ENCODE measurements around the gene DUSP1. TPM values are rescaled to one million over a fixed set of nuclear protein-coding genes. Genes with fewer than 3 reads are reported as not detected.
"Not testable (repeated sequence)": the region's sequence is repeated elsewhere in the genome, so short reads cannot be mapped to it uniquely, and the experiment has no call there.

Gene DUSP1, protein sequence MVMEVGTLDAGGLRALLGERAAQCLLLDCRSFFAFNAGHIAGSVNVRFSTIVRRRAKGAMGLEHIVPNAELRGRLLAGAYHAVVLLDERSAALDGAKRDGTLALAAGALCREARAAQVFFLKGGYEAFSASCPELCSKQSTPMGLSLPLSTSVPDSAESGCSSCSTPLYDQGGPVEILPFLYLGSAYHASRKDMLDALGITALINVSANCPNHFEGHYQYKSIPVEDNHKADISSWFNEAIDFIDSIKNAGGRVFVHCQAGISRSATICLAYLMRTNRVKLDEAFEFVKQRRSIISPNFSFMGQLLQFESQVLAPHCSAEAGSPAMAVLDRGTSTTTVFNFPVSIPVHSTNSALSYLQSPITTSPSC
- 705 TPM for polyA plus RNA-seq

DNA sequence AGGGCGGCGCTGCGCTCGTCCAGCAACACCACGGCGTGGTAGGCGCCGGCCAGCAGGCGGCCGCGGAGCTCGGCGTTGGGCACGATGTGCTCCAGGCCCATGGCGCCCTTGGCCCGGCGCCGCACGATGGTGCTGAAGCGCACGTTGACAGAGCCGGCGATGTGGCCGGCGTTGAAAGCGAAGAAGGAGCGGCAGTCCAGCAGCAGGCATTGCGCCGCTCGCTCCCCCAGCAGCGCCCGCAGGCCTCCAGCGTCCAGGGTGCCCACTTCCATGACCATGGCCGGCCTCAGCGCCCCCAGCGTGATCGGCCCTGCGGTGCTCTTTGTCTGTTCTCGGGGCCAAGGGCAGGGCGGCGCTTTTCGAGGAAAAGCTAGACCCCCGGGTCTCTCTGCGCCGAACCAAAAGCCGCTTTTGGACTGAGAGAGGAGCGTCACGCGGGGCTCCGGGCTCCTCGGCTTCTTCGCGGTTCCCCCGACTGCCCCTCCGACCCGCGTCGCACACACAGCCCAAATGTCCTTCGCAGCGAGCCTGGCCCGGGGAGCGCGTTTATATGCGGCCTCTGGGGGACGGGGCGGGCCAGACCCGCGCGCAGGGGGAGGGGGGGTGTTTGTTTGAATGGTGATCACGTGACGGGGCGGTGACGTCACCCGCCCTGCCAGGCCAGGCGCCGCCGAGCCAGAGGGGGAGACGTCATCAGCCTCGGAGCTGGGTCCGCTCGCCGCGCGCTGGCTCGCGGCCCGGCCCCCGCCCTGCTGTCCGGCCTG lies at the start of gene DUSP1:
TSS of gene DUSP1 (minus strand) at position 521 of the 764 bp plus-strand sequence. CDS start at position 278, 243 bp downstream.
- peaks cover 14% of the 10 kb centered on the region for H3K36me3 Mint-ChIP-seq
- H3K4me3 Mint-ChIP-seq, result peak within 1 kb of the TSS; percentile 87 to 98 (median 96)
- H3K27me3 Mint-ChIP-seq, result no peaks in the 10 kb centered on the region
- H3K9me3 Mint-ChIP-seq, result no peaks in the 10 kb centered on the region
- H3K4me1 Mint-ChIP-seq, result peaks cover 21 to 31% (median 24%) of the 10 kb centered on the region in 3 donors
- H3K27ac Mint-ChIP-seq, result peak within 1 kb of the TSS; percentile 100

DNA sequence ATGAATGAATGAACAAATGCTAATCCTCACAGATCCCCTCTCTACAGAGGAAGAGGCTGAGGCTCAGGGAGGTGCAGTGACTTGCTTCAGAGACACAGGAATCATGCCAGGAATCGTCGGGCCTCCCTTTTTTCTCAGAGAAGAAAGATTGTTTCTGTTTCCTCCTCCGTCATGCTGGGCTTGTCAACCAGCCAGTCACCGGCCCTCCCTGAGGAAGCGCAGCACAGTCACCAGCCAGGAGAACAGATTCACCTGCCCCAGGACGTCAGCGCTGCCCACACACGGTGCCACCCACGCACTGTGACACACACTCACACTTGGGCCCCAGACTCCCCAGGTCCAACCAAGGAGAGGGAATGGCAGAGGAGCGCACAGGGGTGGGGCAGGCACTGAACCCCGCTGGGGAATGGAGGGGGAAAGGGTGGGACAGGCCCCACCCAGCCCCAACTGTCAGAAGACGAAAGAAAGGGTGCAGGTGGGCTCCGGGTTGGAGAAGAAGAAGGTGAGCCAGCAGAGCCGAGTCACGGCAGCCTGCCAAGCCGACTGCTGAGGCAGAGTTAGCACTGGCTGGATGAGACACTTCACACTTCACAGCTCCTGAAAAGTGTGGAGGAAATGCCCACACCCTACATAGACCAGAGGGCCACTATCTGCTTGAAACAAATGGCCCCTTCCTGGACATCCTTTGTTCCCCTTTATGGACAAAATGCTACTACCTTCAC lies 49.2 kb upstream of the DUSP1 start:
- H3K4me1 Mint-ChIP-seq, result peaks cover 0 to 4% (median 2%) of the 10 kb centered on the region in 3 donors
- no peak overlapping the region for H3K27ac Mint-ChIP-seq

DNA sequence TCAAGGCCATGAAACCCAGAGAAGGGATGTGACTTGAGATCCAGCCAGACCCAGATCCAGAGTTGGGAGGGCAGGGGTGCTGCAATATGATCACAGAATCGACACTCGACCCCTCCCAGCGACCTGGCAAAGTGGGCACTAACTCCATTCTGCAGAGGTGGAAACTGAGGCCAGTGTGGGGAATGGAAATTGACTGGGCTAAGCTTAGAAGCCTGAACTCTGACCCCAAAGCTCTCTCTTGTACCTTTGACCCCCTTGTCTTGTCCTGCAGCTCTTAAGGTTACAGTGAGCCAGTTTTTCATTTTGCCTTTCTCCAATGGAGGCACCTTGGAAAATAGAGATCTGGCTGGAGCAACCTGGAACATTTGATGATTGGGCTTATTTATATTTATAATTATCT lies 48.6 kb upstream of the DUSP1 start:
- H3K9me3 Mint-ChIP-seq, result no peaks in the 10 kb centered on the region
- no peak overlapping the region for H3K4me3 Mint-ChIP-seq
- peaks cover 2% of the 10 kb centered on the region for H3K27me3 Mint-ChIP-seq
- no peak overlapping the region for H3K27ac Mint-ChIP-seq
- H3K36me3 Mint-ChIP-seq, result peaks cover 2% of the 10 kb centered on the region
- peaks cover 0 to 5% (median 4%) of the 10 kb centered on the region in 3 donors for H3K4me1 Mint-ChIP-seq

More for the DNA sequence above, 49.2 kb upstream of the DUSP1 start:
- Mint-ChIP-seq H3K4me3 (no peak overlapping the region), H3K9me3 (peaks cover 0 to 3% (median 1%) of the 10 kb centered on the region in 3 donors), H3K36me3 (peaks cover 2% of the 10 kb centered on the region), H3K27me3 (peaks cover 2% of the 10 kb centered on the region)

DNA sequence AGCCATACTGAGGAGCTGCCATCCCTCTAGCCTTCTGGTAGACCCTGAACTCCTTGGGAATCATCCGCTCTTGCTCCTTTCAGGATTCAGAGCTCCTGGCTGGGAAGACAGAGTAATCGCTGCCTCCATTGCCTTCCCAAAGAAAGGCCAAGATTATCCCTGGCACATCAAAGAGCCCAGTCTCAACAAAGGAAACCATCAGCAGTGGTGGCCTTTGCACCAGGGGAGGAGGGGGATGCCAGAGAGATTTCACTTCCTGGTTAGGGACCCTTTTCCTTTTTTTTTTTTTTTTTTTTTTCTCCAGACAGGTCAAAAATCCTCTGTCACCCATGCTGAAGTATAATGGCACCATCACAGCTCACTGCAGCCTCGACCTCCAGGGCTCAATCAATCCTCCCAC lies 47.1 kb upstream of the DUSP1 start:
- H3K27me3 Mint-ChIP-seq, result peaks cover 3% of the 10 kb centered on the region
- H3K27ac Mint-ChIP-seq, result no peak overlapping the region
- H3K36me3 Mint-ChIP-seq, result no peaks in the 10 kb centered on the region
- peaks cover 0 to 7% (median 7%) of the 10 kb centered on the region in 3 donors for H3K4me1 Mint-ChIP-seq
- no peaks in the 10 kb centered on the region for H3K9me3 Mint-ChIP-seq
- no peak overlapping the region for H3K4me3 Mint-ChIP-seq

DNA sequence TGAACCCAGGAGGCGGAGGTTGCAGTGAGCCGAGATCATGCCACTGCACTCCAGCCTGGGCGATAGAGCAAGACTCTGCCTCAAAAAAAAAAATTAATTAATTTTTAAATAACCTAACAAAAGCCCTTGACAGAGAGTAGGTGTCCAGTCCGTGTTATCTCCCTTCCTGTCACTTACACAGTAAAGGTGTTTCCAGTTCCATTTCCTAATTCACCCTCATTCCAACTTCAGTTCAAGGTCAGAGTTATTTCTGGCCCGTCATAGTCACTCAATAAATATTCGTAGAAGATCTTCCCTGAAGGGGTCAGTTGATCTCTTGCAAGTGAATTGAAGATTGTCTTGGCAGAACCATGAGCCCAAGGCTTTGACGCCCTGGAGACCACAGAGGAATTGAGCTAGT lies 46.7 kb upstream of the DUSP1 start:
- H3K9me3 Mint-ChIP-seq, result no peaks in the 10 kb centered on the region
- no peak overlapping the region for H3K4me3 Mint-ChIP-seq
- H3K4me1 Mint-ChIP-seq, result peaks cover 0 to 7% (median 7%) of the 10 kb centered on the region in 3 donors
- H3K27me3 Mint-ChIP-seq, result peaks cover 3% of the 10 kb centered on the region
- H3K36me3 Mint-ChIP-seq, result no peaks in the 10 kb centered on the region
- no peak overlapping the region for H3K27ac Mint-ChIP-seq

DNA sequence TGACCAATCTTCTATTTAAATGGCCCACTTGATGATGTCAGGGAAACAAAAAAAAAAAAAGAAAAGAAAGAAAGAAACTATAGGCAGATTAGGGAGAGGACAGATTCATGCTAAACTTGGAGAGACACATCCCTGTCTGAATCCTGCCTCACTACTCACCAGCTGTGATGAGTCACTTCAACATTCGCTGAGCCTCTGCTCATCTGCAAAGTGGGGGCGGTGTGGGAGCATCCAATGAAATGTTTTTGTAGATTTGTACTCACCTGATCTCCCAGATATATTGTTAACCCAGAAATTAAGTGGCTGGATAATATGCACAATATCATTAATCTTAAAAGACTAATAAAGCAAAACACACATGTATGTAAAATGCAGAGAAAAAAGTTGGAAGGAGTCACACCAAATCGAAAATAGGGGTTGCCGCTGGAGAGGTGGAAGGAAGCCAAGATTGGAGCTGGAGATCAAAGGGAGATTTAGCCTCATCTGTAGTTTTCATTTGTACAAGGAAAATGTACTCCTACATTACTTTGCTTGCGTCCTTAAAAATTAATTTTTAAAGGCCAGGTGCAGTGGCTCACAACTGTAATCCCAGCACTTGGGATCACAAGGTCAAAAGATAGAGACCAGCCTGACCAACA lies 46.0 kb upstream of the DUSP1 start:
- Mint-ChIP-seq H3K4me1 (peaks cover 0 to 7% (median 7%) of the 10 kb centered on the region in 3 donors), H3K27me3 (peaks cover 3% of the 10 kb centered on the region), H3K27ac (no peak overlapping the region), H3K4me3 (no peak overlapping the region), H3K36me3 (no peaks in the 10 kb centered on the region), H3K9me3 (no peaks in the 10 kb centered on the region)

DNA sequence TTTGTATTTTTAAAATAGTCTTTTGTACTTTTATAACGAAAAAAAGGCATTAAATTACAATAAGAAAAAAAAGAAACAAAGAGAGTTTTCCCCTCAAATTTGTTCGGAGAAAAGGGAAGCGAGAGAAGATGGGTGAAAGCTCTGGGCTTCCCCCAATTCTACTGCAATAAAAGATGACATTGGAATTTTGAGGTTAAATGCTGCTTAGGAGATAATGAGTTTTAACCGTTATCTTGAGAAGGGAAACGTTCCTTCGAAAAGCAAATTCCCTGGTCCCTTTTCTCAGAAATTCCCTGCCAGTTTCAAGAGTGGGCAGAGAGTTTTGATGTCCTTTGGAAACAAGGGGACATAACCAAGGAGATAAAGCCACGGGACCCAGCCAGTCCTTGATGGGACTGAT lies 44.6 kb upstream of the DUSP1 start:
- Mint-ChIP-seq H3K27ac (peak overlapping the region in 2 of 3 donors; percentile 57 to 74), H3K36me3 (no peaks in the 10 kb centered on the region), H3K4me1 (peaks cover 0 to 7% (median 7%) of the 10 kb centered on the region in 3 donors), H3K27me3 (peaks cover 1% of the 10 kb centered on the region), H3K4me3 (no peak overlapping the region), H3K9me3 (no peaks in the 10 kb centered on the region)

DNA sequence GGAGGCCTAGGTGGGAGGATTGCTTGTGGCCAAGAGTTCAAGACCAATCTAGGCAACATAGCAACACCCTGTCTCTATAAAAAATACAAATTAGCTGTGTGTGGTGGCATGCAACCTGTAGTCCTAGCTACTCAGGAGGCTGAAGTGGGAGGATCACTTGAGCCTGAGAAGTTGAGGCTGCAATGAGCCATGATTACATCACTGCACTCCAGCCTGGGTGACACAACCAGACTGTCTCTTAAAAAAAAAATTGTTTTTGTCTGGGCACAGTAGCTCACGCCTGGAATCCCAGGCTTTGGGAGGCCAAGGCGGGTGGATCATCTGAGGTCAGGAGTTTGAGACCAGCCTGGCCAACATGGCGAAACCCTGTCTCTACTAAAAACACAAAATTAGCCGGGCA lies 40.0 kb upstream of the DUSP1 start:
- not testable (repeated sequence) for H3K27me3 Mint-ChIP-seq, H3K36me3 Mint-ChIP-seq, H3K27ac Mint-ChIP-seq, H3K9me3 Mint-ChIP-seq
- Mint-ChIP-seq H3K4me1 (peaks cover 6 to 17% (median 14%) of the 10 kb centered on the region in 3 donors), H3K4me3 (peak overlapping the region in 1 of 4 donors; percentile 32)

DNA sequence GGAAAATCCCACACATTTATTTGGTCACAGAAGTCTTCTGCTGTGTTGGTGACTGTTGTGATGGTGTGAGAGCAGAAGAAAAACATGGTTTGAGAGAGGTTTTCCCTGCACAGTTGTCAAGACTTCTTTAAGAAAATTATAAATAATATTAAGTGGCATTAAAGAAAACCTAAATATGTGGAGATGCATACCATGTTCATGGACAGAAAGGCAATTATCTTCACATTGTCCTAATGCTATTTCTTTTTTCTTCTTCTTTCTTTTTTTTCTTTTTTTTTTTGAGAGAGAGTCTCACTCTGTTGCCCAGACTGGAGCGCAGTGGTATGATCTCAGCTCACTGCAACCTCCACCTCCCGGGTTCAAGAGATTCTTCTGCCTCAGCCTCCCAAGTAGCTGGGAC lies 38.8 kb upstream of the DUSP1 start:
- Mint-ChIP-seq H3K4me3 (no peak overlapping the region), H3K36me3 (no peaks in the 10 kb centered on the region), H3K4me1 (peaks cover 6 to 16% (median 9%) of the 10 kb centered on the region in 3 donors), H3K27ac (no peak overlapping the region), H3K9me3 (no peaks in the 10 kb centered on the region), H3K27me3 (peaks cover 1% of the 10 kb centered on the region)

DNA sequence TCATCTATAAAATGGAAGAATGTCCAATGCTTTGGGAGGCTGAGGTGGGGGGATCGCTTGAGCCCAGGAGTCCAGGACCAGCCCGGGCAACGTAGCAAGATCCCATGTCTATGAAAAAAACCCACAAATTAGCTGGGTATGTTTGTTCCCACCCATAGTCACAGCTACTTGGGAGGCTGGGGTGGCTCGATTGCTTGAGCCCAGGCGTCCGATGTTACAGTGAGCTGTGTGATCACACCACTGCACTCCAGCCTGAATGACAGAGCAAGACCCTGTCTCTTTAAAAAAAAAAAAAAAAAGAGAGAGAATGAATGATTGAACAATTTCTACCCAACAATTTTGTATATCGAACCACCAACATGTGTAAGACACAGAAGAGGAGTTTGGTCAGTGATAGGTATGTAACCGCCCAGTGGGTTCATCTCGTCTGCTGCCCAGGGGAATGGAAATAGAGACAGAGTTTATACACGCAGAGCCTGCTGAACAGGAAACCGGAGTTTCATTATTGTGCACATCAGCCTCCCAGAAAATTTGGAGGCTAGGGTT lies 36.8 kb upstream of the DUSP1 start:
- Mint-ChIP-seq H3K9me3 (no peaks in the 10 kb centered on the region), H3K27ac (peak overlapping the region; percentile 83 to 99 (median 94)), H3K4me1 (peaks cover 6 to 11% (median 7%) of the 10 kb centered on the region in 3 donors), H3K36me3 (no peaks in the 10 kb centered on the region), H3K4me3 (peak overlapping the region; percentile 69 to 96 (median 89)), H3K27me3 (no peaks in the 10 kb centered on the region)

DNA sequence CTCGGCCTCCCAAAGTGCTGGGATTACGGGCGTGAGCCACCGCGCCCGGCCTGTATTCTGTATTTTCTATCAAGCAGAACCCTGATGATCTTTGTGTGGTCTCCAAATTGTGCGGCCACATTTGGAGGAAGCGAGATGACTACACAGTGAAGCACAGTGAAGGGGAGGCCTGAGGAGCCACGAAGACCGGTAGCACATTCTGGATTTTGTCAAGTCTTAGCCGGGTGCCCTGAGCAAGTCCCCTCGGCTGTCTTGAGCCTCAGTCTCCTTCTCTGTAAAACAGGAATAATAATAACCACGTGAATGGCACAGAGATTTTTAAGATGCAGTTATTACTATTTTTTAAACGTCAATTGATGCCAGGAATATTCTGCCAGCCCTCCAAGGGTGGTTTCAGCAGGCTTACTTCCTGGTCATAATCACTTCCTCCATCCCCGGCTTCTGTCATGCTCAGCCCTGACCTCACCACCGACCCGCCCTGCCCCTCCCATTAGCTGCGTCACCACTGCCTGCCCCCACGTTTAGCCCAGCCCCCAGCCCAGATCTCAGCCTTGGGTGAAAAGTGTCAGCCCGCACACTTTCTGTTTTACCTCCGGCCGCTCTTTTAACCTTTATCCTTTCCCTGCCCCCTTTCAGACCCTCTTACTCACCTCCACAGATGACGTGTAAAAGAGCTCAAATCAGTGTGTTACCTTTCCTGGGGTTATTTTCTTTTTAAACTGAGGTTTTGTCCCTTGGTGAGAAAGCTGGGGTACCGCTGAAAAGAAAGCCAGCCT lies 36.1 kb upstream of the DUSP1 start:
- H3K4me1 Mint-ChIP-seq, result peaks cover 6 to 11% (median 7%) of the 10 kb centered on the region in 3 donors

DNA sequence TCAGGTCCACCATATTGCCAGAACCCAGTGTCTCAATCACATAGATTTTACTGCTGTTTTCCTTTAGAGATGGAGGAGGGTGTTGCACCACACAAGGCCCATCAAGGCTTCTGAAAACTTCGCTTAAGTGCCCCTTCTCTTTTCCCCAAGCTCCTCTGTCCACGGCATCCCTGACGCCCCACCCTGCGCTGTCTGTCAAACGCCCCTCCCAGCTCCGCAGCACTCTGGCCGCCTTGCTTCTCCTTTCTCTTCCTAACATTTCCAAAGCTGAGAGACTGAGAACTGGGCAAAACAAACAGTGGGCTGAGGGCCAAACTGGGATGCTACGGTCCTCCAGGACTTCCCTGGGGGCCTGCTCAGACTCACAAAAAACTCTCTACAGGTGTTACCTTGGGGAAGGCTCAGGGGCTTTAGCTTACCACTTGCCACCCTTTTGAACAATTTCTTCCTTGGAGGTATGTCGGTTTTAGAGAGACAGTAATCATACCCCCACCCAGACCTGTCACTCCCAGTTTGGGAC lies 34.8 kb upstream of the DUSP1 start:
- no peaks in the 10 kb centered on the region for H3K36me3 Mint-ChIP-seq
- no peaks in the 10 kb centered on the region for H3K27me3 Mint-ChIP-seq
- H3K27ac Mint-ChIP-seq, result peak overlapping the region; percentile 27 to 54 (median 39)
- peak overlapping the region in 1 of 4 donors; percentile 74 for H3K4me3 Mint-ChIP-seq
- H3K4me1 Mint-ChIP-seq, result peaks cover 6 to 11% (median 7%) of the 10 kb centered on the region in 3 donors
- no peaks in the 10 kb centered on the region for H3K9me3 Mint-ChIP-seq

More for the DNA sequence above, 36.1 kb upstream of the DUSP1 start:
- H3K27ac Mint-ChIP-seq, result peak overlapping the region; percentile 83 to 99 (median 94)
- H3K9me3 Mint-ChIP-seq, result no peaks in the 10 kb centered on the region
- peak overlapping the region; percentile 69 to 96 (median 89) for H3K4me3 Mint-ChIP-seq
- no peaks in the 10 kb centered on the region for H3K36me3 Mint-ChIP-seq
- no peaks in the 10 kb centered on the region for H3K27me3 Mint-ChIP-seq

DNA sequence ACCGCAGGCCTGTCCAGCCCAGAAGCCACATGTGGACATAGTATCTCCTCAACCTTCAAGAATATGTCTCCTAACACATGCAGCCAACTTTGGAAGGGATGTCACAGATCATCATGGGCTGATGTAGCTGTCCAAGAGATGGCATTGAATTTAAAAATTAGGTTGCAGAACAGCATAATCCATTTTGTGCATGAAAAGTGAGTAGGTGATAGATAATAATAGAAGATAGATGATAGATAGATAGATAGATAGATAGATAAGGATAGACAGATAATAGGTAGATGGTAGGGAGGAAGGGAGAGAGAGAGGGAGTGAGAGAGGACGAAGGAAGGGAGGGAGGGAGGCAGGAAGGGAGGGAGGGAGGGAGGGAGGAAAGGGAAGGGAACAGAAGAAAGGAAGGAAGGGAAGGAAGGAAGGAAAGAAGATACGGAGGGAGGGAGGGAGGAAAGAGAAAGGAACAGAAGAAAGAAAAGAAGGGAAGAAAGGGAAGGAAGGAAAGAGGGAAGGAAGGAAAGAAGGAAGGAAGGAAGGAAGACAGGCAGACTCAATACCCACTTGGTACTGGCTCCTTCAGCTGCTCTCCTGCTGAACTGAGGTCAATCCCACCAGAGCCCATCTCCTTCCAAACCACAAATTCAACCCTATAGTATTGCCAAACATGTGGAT lies 34.2 kb upstream of the DUSP1 start:
- no peaks in the 10 kb centered on the region for H3K27me3 Mint-ChIP-seq
- H3K36me3 Mint-ChIP-seq, result no peaks in the 10 kb centered on the region
- peak overlapping the region in 1 of 3 donors; percentile 27 for H3K27ac Mint-ChIP-seq
- no peaks in the 10 kb centered on the region for H3K9me3 Mint-ChIP-seq
- no peak overlapping the region for H3K4me3 Mint-ChIP-seq
- H3K4me1 Mint-ChIP-seq, result peaks cover 6 to 11% (median 7%) of the 10 kb centered on the region in 3 donors

Data from IgD-negative memory B cell (primary cell).